Measurements from ENCODE around the gene MOCS1. TPM values are rescaled to one million over a fixed set of nuclear protein-coding genes. Genes with fewer than 3 reads are reported as not detected.
A peak's percentile ranks its signal among the peaks of the same experiment; 100 is the strongest.

The MOCS1 gene
- total and polyA plus RNA-seq, 2 experiments from 2014 or later = 17.2 to 28.1 TPM

- no peak for TF ChIP-seq REST (IDR thresholded peaks at IDR 0.05; ENCODE audit: unreplicated experiment)
- no peak for TF ChIP-seq NANOG (IDR thresholded peaks at IDR 0.05; ENCODE audit: borderline replicate concordance)
- no peak for TF ChIP-seq POLR2AphosphoS5 (IDR thresholded peaks at IDR 0.05; ENCODE audit: low read depth)
- TF ChIP-seq EZH2 (IDR thresholded peaks at IDR 0.05; ENCODE audit: low read depth, unreplicated experiment) = no peak
- TF ChIP-seq CTCF (conservative IDR thresholded peaks at IDR 0.05; ENCODE audit: low read depth in 2 of 2) = no peak
- TF ChIP-seq JUNB (IDR thresholded peaks at IDR 0.05; ENCODE audit: unreplicated experiment) = no peak
- no peak for TF ChIP-seq CREB1 (CRISPR knock-in tag; IDR thresholded peaks at IDR 0.05; ENCODE audit: low read depth)
- TF ChIP-seq ZNF114 (CRISPR knock-in tag; IDR thresholded peaks at IDR 0.05) = no peak
- no peak for TF ChIP-seq ZNF331 (CRISPR knock-in tag; IDR thresholded peaks at IDR 0.05; ENCODE audit: low read depth)
- no peak for TF ChIP-seq EZH2phosphoT487 (IDR thresholded peaks at IDR 0.05; ENCODE audit: unreplicated experiment)
These were observed 24.1 kb downstream of the MOCS1 start (continued) for GRCh38 chr6:39910164-39910563.

GRCh38 chr6:39909701-39910100 is 24.6 kb downstream of the MOCS1 start:
- H3K9me3 Mint-ChIP-seq = no peaks in the 10 kb centered on the region
- Histone ChIP-seq H4K20me1 (replicated peaks; ENCODE audit: insufficient read depth) (no peaks in the 10 kb centered on the region), H3F3A (replicated peaks; ENCODE audit: low read depth) (no peaks in the 10 kb centered on the region), H3K36me3 (ENCODE audit: insufficient read depth) (no peaks in the 10 kb centered on the region), H3K9me2 (ENCODE audit: insufficient read depth) (no peaks in the 10 kb centered on the region), H3K79me2 (replicated peaks; ENCODE audit: insufficient read depth) (no peaks in the 10 kb centered on the region), H3K27me3 (ENCODE audit: insufficient read depth) (no peaks in the 10 kb centered on the region), H3K4me3 (no peak overlapping the region), H3K4me2 (no peak overlapping the region), H3K27ac (ENCODE audit: low read depth) (no peak overlapping the region), H3K4me1 (ENCODE audit: insufficient read depth) (no peaks in the 10 kb centered on the region), H2AFZ (no peak overlapping the region)
- 0 out of 3 replicates have a peak, but pooled peaks cover 3% of the 10 kb centered on the region for H3K4me1 Mint-ChIP-seq
- ATAC-seq (no peak), DNase-seq (ENCODE audit: low spot score) (no peak)
- H3K27me3 Mint-ChIP-seq (ENCODE audit: insufficient read depth, low read depth, poor library complexity) = peaks cover 2% of the 10 kb centered on the region
- H3K27ac Mint-ChIP-seq = 0 out of 2 replicates have a peak overlapping the region, but pooled peaks have one; percentile 25
- H3K36me3 Mint-ChIP-seq (ENCODE audit: low read depth) = peaks cover 28% of the 10 kb centered on the region
- no peak overlapping the region for H3K4me3 Mint-ChIP-seq
- TF ChIP-seq JUNB (IDR thresholded peaks at IDR 0.05; ENCODE audit: unreplicated experiment) = no peak
- TF ChIP-seq CTCF (conservative IDR thresholded peaks at IDR 0.05; ENCODE audit: low read depth in 2 of 2) = no peak
- no peak for TF ChIP-seq ZNF114 (CRISPR knock-in tag; IDR thresholded peaks at IDR 0.05)
- no peak for TF ChIP-seq CREB1 (CRISPR knock-in tag; IDR thresholded peaks at IDR 0.05; ENCODE audit: low read depth)
- no peak for TF ChIP-seq REST (IDR thresholded peaks at IDR 0.05; ENCODE audit: unreplicated experiment)
- TF ChIP-seq POLR2AphosphoS5 (IDR thresholded peaks at IDR 0.05; ENCODE audit: low read depth) = no peak
- no peak for TF ChIP-seq NANOG (IDR thresholded peaks at IDR 0.05; ENCODE audit: borderline replicate concordance)
- TF ChIP-seq ETS1 (IDR thresholded peaks at IDR 0.05) = no peak
